Measurements from ENCODE around the gene ARID1A. TPM values are rescaled to one million over a fixed set of nuclear protein-coding genes. Genes with fewer than 3 reads are reported as not detected.

The ARID1A gene
- total RNA-seq, 1 donor from 2014 or later: 85.1 TPM

GRCh38 chr1:26831059-26831458 lies 135.2 kb downstream of the ARID1A start:
- H3K27ac Mint-ChIP-seq (ENCODE audit: unreplicated experiment): no peak overlapping the region
- FAIRE-seq: no peak
- H4K20me1 ChIP-seq (ENCODE audit: insufficient read depth, low read length): peaks cover 54% of the 10 kb centered on the region

More at GRCh38 chr1:26831059-26831458, 135.2 kb downstream of the ARID1A start:
- Mint-ChIP-seq H3K36me3 (ENCODE audit: low read depth, unreplicated experiment) (peaks cover 25% of the 10 kb centered on the region), H3K4me3 (ENCODE audit: unreplicated experiment) (no peak overlapping the region), H3K9me3 (ENCODE audit: unreplicated experiment) (no peaks in the 10 kb centered on the region), H3K27me3 (ENCODE audit: low read depth, unreplicated experiment) (no peaks in the 10 kb centered on the region), H3K4me1 (ENCODE audit: low read depth, unreplicated experiment) (peaks cover 15% of the 10 kb centered on the region)
- Histone ChIP-seq H3K9ac (ENCODE audit: low read length) (no peak overlapping the region), H3K9me3 (ENCODE audit: insufficient read depth, low read depth, low read length) (no peaks in the 10 kb centered on the region), H3K79me2 (ENCODE audit: insufficient read depth, low read length) (peaks cover 46% of the 10 kb centered on the region), H3K4me2 (ENCODE audit: low read length) (no peak overlapping the region), H3K4me1 (ENCODE audit: insufficient read depth, low read length) (peaks cover 3% of the 10 kb centered on the region), H3K4me3 (ENCODE audit: insufficient read depth, low read depth, low read length) (no peak overlapping the region), H2AFZ (ENCODE audit: low read depth, low read length) (no peak overlapping the region), H3K36me3 (ENCODE audit: insufficient read depth, low read length) (peaks cover 18% of the 10 kb centered on the region), H3K27me3 (ENCODE audit: insufficient read depth, low read length) (no peaks in the 10 kb centered on the region), H3K27ac (ENCODE audit: low read depth, low read length) (no peak overlapping the region)
- DNase-seq (ENCODE audit: low read depth): no peak
- no peak for TF ChIP-seq EZH2 (IDR thresholded peaks at IDR 0.05; ENCODE audit: insufficient read depth, low read length)
- no peak for TF ChIP-seq CTCF (IDR thresholded peaks at IDR 0.05; ENCODE audit: insufficient read depth, low read depth, low read length)

Other genes with a start within 250 kb of the ARID1A start
- 111 and 124 TPM in 2 replicates for gene HMGN2, start 223.6 kb upstream of the ARID1A start, total RNA-seq
- gene RPS6KA1, start 166.3 kb upstream of the ARID1A start, total RNA-seq: 8.8 and 11.8 TPM in 2 replicates
- gene PIGV, start 91.9 kb downstream of the ARID1A start, total RNA-seq: 7.9 and 10.6 TPM in 2 replicates
- gene ZDHHC18, start 130.7 kb downstream of the ARID1A start, total RNA-seq: 22.3 and 22.6 TPM in 2 replicates
- 5.5 and 14.5 TPM in 2 replicates for gene SFN, start 167.1 kb downstream of the ARID1A start, total RNA-seq
- gene GPN2, start 194.3 kb downstream of the ARID1A start, total RNA-seq: 24.5 and 25.5 TPM in 2 replicates
- 12.8 and 13.7 TPM in 2 replicates for gene GPATCH3, start 204.5 kb downstream of the ARID1A start, total RNA-seq
- gene NR0B2, start 218.0 kb downstream of the ARID1A start, total RNA-seq: not detected in 2 replicates
- 70.2 and 71.6 TPM in 2 replicates for gene NUDC, start 225.7 kb downstream of the ARID1A start, total RNA-seq

All from astrocyte (in vitro differentiated cells and primary cell).